Astrocyte (in vitro differentiated cells and primary cell): ENCODE data around the gene SLC9A9. TPM values are rescaled to one million over a fixed set of nuclear protein-coding genes. Genes with fewer than 3 reads are reported as not detected.

Source experiments
- DNase-seq: peaks from one replicate; pipeline ENCODE4 v3.0.0-alpha.2; 2010; ENCODE audit warnings: low read depth
- FAIRE-seq: peaks from 2 replicates; lab custom pipeline; 2011; peaks lifted over from hg19 to GRCh38; lab: Jason Lieb, UNC
- H2AFZ ChIP-seq: 2 replicates; pipeline ENCODE4 v1.6.0; 2012; ENCODE audit warnings: low read depth, low read length, inconsistent platforms
- H3K27ac ChIP-seq: 2 replicates; pipeline ENCODE4 v1.5.1; 2011; ENCODE audit warnings: low read depth, low read length, inconsistent platforms
- H3K27me3 ChIP-seq: 2 replicates; pipeline ENCODE4 v1.6.0; 2011; ENCODE audit warnings: low read length, inconsistent platforms; ENCODE audit not compliant: insufficient read depth
- H3K36me3 ChIP-seq: 2 replicates; pipeline ENCODE4 v1.5.1; 2011; ENCODE audit warnings: low read length, inconsistent platforms; ENCODE audit not compliant: insufficient read depth
- H3K4me1 ChIP-seq: 2 replicates; pipeline ENCODE4 v1.5.1; 2011; ENCODE audit warnings: low read length, inconsistent platforms; ENCODE audit not compliant: insufficient read depth
- H3K4me2 ChIP-seq: 2 replicates; pipeline ENCODE4 v1.6.0; 2012; ENCODE audit warnings: low read length, inconsistent platforms
- H3K4me3 ChIP-seq: 2 replicates; pipeline ENCODE4 v1.5.1; 2011; ENCODE audit warnings: low read depth, mild to moderate bottlenecking, low read length, inconsistent platforms; ENCODE audit not compliant: insufficient read depth
- H3K79me2 ChIP-seq: 2 replicates; pipeline ENCODE4 v1.6.0; 2012; ENCODE audit warnings: mild to moderate bottlenecking, low read length, inconsistent platforms; ENCODE audit not compliant: insufficient read depth
- H3K9ac ChIP-seq: 2 replicates; pipeline ENCODE4 v1.6.0; 2012; ENCODE audit warnings: mild to moderate bottlenecking, low read length, inconsistent platforms
- H3K9me3 ChIP-seq: 2 replicates; pipeline ENCODE4 v1.5.1; 2012; ENCODE audit warnings: low read depth, mild to moderate bottlenecking, low read length, inconsistent platforms; ENCODE audit not compliant: insufficient read depth
- H4K20me1 ChIP-seq: 2 replicates; pipeline ENCODE4 v1.6.0; 2012; ENCODE audit warnings: low read length, inconsistent platforms; ENCODE audit not compliant: insufficient read depth
- H3K27ac Mint-ChIP-seq: one replicate; pipeline ENCODE4 v1.8.0; 2021; ENCODE audit warnings: mild to moderate bottlenecking, mixed read lengths; ENCODE audit not compliant: unreplicated experiment
- H3K27me3 Mint-ChIP-seq: one replicate; pipeline ENCODE4 v1.8.0; 2021; ENCODE audit warnings: low read depth, mixed read lengths; ENCODE audit not compliant: unreplicated experiment
- H3K36me3 Mint-ChIP-seq: one replicate; pipeline ENCODE4 v1.8.0; 2021; ENCODE audit warnings: low read depth, mixed read lengths; ENCODE audit not compliant: unreplicated experiment
- H3K4me1 Mint-ChIP-seq: one replicate; pipeline ENCODE4 v1.8.0; 2021; ENCODE audit warnings: low read depth, mixed read lengths; ENCODE audit not compliant: unreplicated experiment
- H3K4me3 Mint-ChIP-seq: one replicate; pipeline ENCODE4 v1.8.0; 2021; ENCODE audit warnings: mild to moderate bottlenecking, moderate library complexity, mixed read lengths; ENCODE audit not compliant: unreplicated experiment
- H3K9me3 Mint-ChIP-seq: one replicate; pipeline ENCODE4 v1.8.0; 2021; ENCODE audit warnings: mild to moderate bottlenecking, mixed read lengths; ENCODE audit not compliant: unreplicated experiment
- EZH2 ChIP-seq: IDR thresholded peaks from 2 replicates; pipeline ENCODE4 v1.6.1; 2012; ENCODE audit warnings: mild to moderate bottlenecking, low read length, inconsistent platforms; ENCODE audit not compliant: insufficient read depth
- total RNA-seq: library from RNA; stranded (reverse); gene quantifications from 2 replicates; pipeline ENCODE4 v1.2.1, GENCODE V29; 2021
- TF ChIP-seq, protein P1 (sequence below): IDR thresholded peaks from 2 replicates; pipeline ENCODE4 v1.5.1; 2011; ENCODE audit warnings: low read depth, mild to moderate bottlenecking, inconsistent platforms, low read length, moderate library complexity; ENCODE audit not compliant: insufficient read depth

The SLC9A9 gene
- total RNA-seq, 1 donor from 2014 or later = 1.5 TPM

- no peak for FAIRE-seq
- Histone ChIP-seq H3K79me2 (no peaks in the 10 kb centered on the region), H3K4me2 (no peak overlapping the region), H2AFZ (no peak overlapping the region), H3K27ac (no peak overlapping the region), H3K36me3 (no peaks in the 10 kb centered on the region), H4K20me1 (no peaks in the 10 kb centered on the region), H3K4me1 (no peaks in the 10 kb centered on the region), H3K9ac (no peak overlapping the region), H3K27me3 (no peaks in the 10 kb centered on the region), H3K4me3 (no peak overlapping the region), H3K9me3 (no peaks in the 10 kb centered on the region)
- no peak overlapping the region for H3K4me3 Mint-ChIP-seq
- no peaks in the 10 kb centered on the region for H3K27me3 Mint-ChIP-seq
- no peaks in the 10 kb centered on the region for H3K9me3 Mint-ChIP-seq
- no peak for TF ChIP-seq EZH2
- TF ChIP-seq, protein P1, sequence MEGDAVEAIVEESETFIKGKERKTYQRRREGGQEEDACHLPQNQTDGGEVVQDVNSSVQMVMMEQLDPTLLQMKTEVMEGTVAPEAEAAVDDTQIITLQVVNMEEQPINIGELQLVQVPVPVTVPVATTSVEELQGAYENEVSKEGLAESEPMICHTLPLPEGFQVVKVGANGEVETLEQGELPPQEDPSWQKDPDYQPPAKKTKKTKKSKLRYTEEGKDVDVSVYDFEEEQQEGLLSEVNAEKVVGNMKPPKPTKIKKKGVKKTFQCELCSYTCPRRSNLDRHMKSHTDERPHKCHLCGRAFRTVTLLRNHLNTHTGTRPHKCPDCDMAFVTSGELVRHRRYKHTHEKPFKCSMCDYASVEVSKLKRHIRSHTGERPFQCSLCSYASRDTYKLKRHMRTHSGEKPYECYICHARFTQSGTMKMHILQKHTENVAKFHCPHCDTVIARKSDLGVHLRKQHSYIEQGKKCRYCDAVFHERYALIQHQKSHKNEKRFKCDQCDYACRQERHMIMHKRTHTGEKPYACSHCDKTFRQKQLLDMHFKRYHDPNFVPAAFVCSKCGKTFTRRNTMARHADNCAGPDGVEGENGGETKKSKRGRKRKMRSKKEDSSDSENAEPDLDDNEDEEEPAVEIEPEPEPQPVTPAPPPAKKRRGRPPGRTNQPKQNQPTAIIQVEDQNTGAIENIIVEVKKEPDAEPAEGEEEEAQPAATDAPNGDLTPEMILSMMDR = no peak
- no peaks in the 10 kb centered on the region for H3K36me3 Mint-ChIP-seq
- no peak overlapping the region for H3K27ac Mint-ChIP-seq
- no peaks in the 10 kb centered on the region for H3K4me1 Mint-ChIP-seq
- no peak for DNase-seq
These were observed 352.1 kb downstream of the SLC9A9 start for GRCh38 chr3:143496191-143496590.

- Histone ChIP-seq H3K79me2 (no peaks in the 10 kb centered on the region), H3K9me3 (no peaks in the 10 kb centered on the region), H3K36me3 (no peaks in the 10 kb centered on the region), H3K27me3 (no peaks in the 10 kb centered on the region), H3K27ac (no peak overlapping the region), H3K4me3 (no peak overlapping the region), H3K9ac (no peak overlapping the region), H3K4me2 (no peak overlapping the region), H3K4me1 (no peaks in the 10 kb centered on the region), H4K20me1 (no peaks in the 10 kb centered on the region), H2AFZ (no peak overlapping the region)
- FAIRE-seq (no peak), DNase-seq (no peak)
- Mint-ChIP-seq H3K9me3 (no peaks in the 10 kb centered on the region), H3K4me3 (no peak overlapping the region), H3K27me3 (no peaks in the 10 kb centered on the region), H3K36me3 (no peaks in the 10 kb centered on the region), H3K27ac (no peak overlapping the region), H3K4me1 (no peaks in the 10 kb centered on the region)
- no peak for TF ChIP-seq EZH2
- TF ChIP-seq, protein P1 = no peak
These were observed 352.7 kb downstream of the SLC9A9 start for GRCh38 chr3:143495527-143495926.

DNA sequence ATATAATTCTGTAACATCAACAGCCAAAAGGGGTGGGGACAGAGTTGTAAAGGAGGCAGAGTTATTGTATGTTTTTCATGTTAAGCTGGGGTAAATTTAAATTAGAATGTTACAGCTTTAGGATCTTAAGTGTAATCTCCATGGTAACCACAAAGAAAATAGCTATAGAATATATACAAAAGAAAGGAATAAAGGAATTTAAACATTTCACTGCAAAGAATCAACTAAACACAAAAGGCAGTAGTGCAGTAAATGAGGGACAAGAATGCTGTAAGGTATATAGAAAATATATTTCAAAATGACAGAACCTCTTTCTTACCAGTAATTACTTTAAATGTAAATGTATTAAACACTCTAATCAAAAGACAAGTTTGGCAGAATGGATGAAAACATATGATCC is 361.7 kb downstream of the SLC9A9 start:
- H3K27ac ChIP-seq = no peak overlapping the region
- no peak for FAIRE-seq
- H3K4me3 Mint-ChIP-seq = no peak overlapping the region
- no peaks in the 10 kb centered on the region for H3K27me3 Mint-ChIP-seq
- TF ChIP-seq, protein P1 = no peak
- TF ChIP-seq EZH2 = no peak
- no peak overlapping the region for H2AFZ ChIP-seq
- H3K4me2 ChIP-seq = no peak overlapping the region
- no peaks in the 10 kb centered on the region for H3K4me1 ChIP-seq
- no peak overlapping the region for H3K9ac ChIP-seq
- no peaks in the 10 kb centered on the region for H3K36me3 ChIP-seq
- no peaks in the 10 kb centered on the region for H3K4me1 Mint-ChIP-seq
- no peaks in the 10 kb centered on the region for H3K9me3 ChIP-seq
- no peak overlapping the region for H3K27ac Mint-ChIP-seq
- H3K9me3 Mint-ChIP-seq = no peaks in the 10 kb centered on the region
- H3K4me3 ChIP-seq = no peak overlapping the region
- no peaks in the 10 kb centered on the region for H3K79me2 ChIP-seq
- H3K36me3 Mint-ChIP-seq = no peaks in the 10 kb centered on the region
- H3K27me3 ChIP-seq = no peaks in the 10 kb centered on the region
- DNase-seq = no peak
- H4K20me1 ChIP-seq = no peaks in the 10 kb centered on the region
